Thyroid gland (tissue), 4 donors: Measurements from ENCODE around the gene CYFIP1.

Source experiments
- POLR2A ChIP-seq, 2 donors: fragments of 450-650 bp; IDR thresholded peaks; one replicate each; pipeline ENCODE4 v1.6.1; 2017; ENCODE audit warnings: antibody characterized with exemption in 2 of 2, mild to moderate bottlenecking in 2 of 2, moderate library complexity in 1 of 2
- TF ChIP-seq, protein P1 (sequence below), 6 experiments: fragments of 200-600 bp in 3 of 6; fragments of 450-650 bp in 3 of 6; sonication (generic) in 3 of 6; IDR thresholded peaks; one replicate each; pipeline ENCODE4 v1.5.1; 2016 to 2019; ENCODE audit warnings: antibody characterized with exemption in 6 of 6, mild to moderate bottlenecking in 2 of 6, inconsistent platforms in 1 of 6, moderate library complexity in 1 of 6

DNA sequence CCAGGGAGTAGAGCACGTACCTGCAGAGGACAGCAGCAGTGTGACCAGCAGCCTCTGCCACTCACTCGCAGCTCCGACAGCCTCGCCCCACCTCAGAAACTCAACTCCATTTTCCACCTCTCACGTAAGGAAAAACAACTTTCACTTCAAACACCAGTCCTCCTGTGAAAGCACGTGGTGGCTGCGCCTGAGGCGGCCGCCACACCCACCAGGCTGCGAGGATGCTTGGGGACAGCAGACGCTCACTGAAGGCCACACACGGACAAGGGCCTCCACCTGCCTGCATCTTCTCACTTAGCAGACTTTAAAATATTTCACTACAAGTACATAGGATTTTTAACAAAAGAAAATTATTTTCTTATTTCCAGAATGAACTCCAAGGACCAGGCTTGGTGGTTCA, 67.9 kb downstream of the CYFIP1 start:
- no peak for TF ChIP-seq POLR2A (IDR thresholded peaks at IDR 0.05)
- TF ChIP-seq, protein P1, sequence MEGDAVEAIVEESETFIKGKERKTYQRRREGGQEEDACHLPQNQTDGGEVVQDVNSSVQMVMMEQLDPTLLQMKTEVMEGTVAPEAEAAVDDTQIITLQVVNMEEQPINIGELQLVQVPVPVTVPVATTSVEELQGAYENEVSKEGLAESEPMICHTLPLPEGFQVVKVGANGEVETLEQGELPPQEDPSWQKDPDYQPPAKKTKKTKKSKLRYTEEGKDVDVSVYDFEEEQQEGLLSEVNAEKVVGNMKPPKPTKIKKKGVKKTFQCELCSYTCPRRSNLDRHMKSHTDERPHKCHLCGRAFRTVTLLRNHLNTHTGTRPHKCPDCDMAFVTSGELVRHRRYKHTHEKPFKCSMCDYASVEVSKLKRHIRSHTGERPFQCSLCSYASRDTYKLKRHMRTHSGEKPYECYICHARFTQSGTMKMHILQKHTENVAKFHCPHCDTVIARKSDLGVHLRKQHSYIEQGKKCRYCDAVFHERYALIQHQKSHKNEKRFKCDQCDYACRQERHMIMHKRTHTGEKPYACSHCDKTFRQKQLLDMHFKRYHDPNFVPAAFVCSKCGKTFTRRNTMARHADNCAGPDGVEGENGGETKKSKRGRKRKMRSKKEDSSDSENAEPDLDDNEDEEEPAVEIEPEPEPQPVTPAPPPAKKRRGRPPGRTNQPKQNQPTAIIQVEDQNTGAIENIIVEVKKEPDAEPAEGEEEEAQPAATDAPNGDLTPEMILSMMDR (IDR thresholded peaks at IDR 0.05) = no peak
